B cell (primary cell): ENCODE results near the gene RNF183. TPM values are rescaled to one million over a fixed set of nuclear protein-coding genes. Genes with fewer than 3 reads are reported as not detected.

Experiments
- ATAC-seq: fragments of 200-7000 bp; cut with Tn5 transposase; one replicate; pipeline ENCODE4 v1.10.0; 2021; ENCODE audit warnings: low read depth, mild to moderate bottlenecking, moderate number of reproducible peaks, moderate library complexity
- CTCF ChIA-PET: fragments of 350-600 bp; sonication (Branson Sonifier 250); formaldehyde crosslinking; loops from one replicate; lab custom pipeline; 2021; ENCODE audit warnings: antibody characterized with exemption, inconsistent platforms; lab: Charles Lee
- POLR2A ChIA-PET: fragments of 350-600 bp; sonication (Branson Sonifier 250); formaldehyde crosslinking; loops from one replicate; lab custom pipeline; 2021; ENCODE audit warnings: antibody characterized with exemption; lab: Charles Lee
- DNase-seq: peaks from one replicate; pipeline ENCODE4 v3.0.0; 2013
- H2AFZ ChIP-seq: 2 replicates; pipeline ENCODE4 v1.6.1; 2012; ENCODE audit warnings: mild to moderate bottlenecking, low read depth, low read length; ENCODE audit not compliant: insufficient read depth, poor library complexity, severe bottlenecking
- H3K27ac ChIP-seq, 2 donors: 1 replicate in 1 of 2; 2 replicates in 1 of 2; pipeline ENCODE4 v1.5.1; 2012 to 2013; ENCODE audit warnings: low read length in 2 of 2, mild to moderate bottlenecking in 2 of 2, moderate library complexity in 1 of 2
- H3K27me3 ChIP-seq, 4 experiments: fragments of 200-600 bp in 1 of 4; sonication (generic) in 1 of 4; replicated peaks in 1 of 4; 1 replicate in 2 of 4; 2 replicates in 2 of 4; pipeline versions ENCODE4 v1.6.1 to v1.7.0; 2013 to 2016; ENCODE audit warnings: low read length in 3 of 4, mild to moderate bottlenecking in 2 of 4, mixed read lengths in 1 of 4, moderate library complexity in 1 of 4; ENCODE audit not compliant: insufficient read depth in 4 of 4, control insufficient read depth in 3 of 4; ENCODE audit errors: control extremely low read depth in 1 of 4
- H3K36me3 ChIP-seq, 2 experiments: replicated peaks in 1 of 2; 1 replicate in 1 of 2; 2 replicates in 1 of 2; pipeline versions ENCODE4 v1.6.1 to v1.7.1; 2013; ENCODE audit warnings: low read length in 1 of 2; ENCODE audit not compliant: insufficient read depth in 2 of 2, control insufficient read depth in 1 of 2; ENCODE audit errors: control extremely low read depth in 1 of 2, extremely low read depth in 1 of 2
- H3K4me1 ChIP-seq, 2 donors: fragments of 200-600 bp in 1 of 2; sonication (generic) in 1 of 2; 1 replicate in 1 of 2; 2 replicates in 1 of 2; pipeline versions ENCODE4 v1.5.1 to v1.6.1; 2013 to 2017; ENCODE audit warnings: low read length in 2 of 2; ENCODE audit not compliant: control insufficient read depth in 2 of 2, insufficient read depth in 2 of 2
- H3K4me2 ChIP-seq: replicated peaks from 2 replicates; pipeline ENCODE3; 2012; ENCODE audit warnings: mild to moderate bottlenecking, low read depth, low read length; ENCODE audit not compliant: poor library complexity, severe bottlenecking
- H3K4me3 ChIP-seq, 5 experiments: fragments of 200-600 bp in 1 of 5; sonication (generic) in 1 of 5; 1 replicate in 3 of 5; 2 replicates in 2 of 5; pipeline versions ENCODE4 v1.5.1 to v1.7.0; 2011 to 2016; ENCODE audit warnings: low read length in 4 of 5, mild to moderate bottlenecking in 4 of 5, low read depth in 2 of 5, control low read depth in 1 of 5, moderate library complexity in 1 of 5; ENCODE audit not compliant: insufficient read depth in 1 of 5; ENCODE audit errors: control extremely low read depth in 1 of 5, extremely low read depth in 1 of 5
- H3K79me2 ChIP-seq: fragments of 200-600 bp; sonication (generic); one replicate; pipeline ENCODE4 v1.6.0; 2016; ENCODE audit warnings: low read length; ENCODE audit not compliant: control insufficient read depth, insufficient read depth
- H3K9ac ChIP-seq: fragments of 200-600 bp; sonication (generic); 2 replicates; pipeline ENCODE4 v1.6.1; 2017; ENCODE audit warnings: mild to moderate bottlenecking, low read length, moderate library complexity
- H3K9me3 ChIP-seq, 3 donors: one replicate each; pipeline versions ENCODE4 v1.6.1 to v1.7.1; 2013; ENCODE audit warnings: low read length in 2 of 3; ENCODE audit not compliant: control insufficient read depth in 2 of 3, insufficient read depth in 1 of 3; ENCODE audit errors: control extremely low read depth in 1 of 3
- H4K20me1 ChIP-seq: 2 replicates; pipeline ENCODE4 v1.6.0; 2012; ENCODE audit warnings: mild to moderate bottlenecking, low read length; ENCODE audit not compliant: insufficient read depth, control insufficient read depth, poor library complexity, severe bottlenecking
- H3K27ac Mint-ChIP-seq: one replicate; pipeline ENCODE4 v1.8.0; 2021; ENCODE audit warnings: mixed read lengths
- H3K27me3 Mint-ChIP-seq: one replicate; pipeline ENCODE4 v1.8.0; 2021; ENCODE audit warnings: mixed read lengths
- H3K4me1 Mint-ChIP-seq: one replicate; pipeline ENCODE4 v1.8.0; 2021; ENCODE audit warnings: mixed read lengths
- H3K4me3 Mint-ChIP-seq: one replicate; pipeline ENCODE4 v1.8.0; 2021; ENCODE audit warnings: mixed read lengths
- H3K9me3 Mint-ChIP-seq: one replicate; pipeline ENCODE4 v1.8.0; 2022; ENCODE audit warnings: mixed read lengths; ENCODE audit not compliant: insufficient read depth
- EZH2 ChIP-seq: IDR thresholded peaks from 2 replicates; pipeline ENCODE4 v1.6.1; 2012; ENCODE audit warnings: borderline replicate concordance, low read depth, mild to moderate bottlenecking, moderate library complexity, low read length; ENCODE audit not compliant: insufficient read depth, poor library complexity, severe bottlenecking
- WGBS: methylation state at CpG from one replicate; pipeline ENCODE4 v1.1.5; 2013; ENCODE audit warnings: missing lambda C conversion rate; ENCODE audit not compliant: insufficient coverage; 5-methylcytosine and 5-hydroxymethylcytosine counted together
- intact Hi-C: fragments of 100-400 bp; cut with micrococcal nuclease; formaldehyde crosslinking; loops from one replicate; pipeline ENCODE4 v1.10.0; 2022
- polyA plus RNA-seq: library from polyadenylated mRNA; depleted of rRNA; stranded (reverse); fragments of >200 nt; gene quantifications from 2 replicates; pipeline ENCODE4 v1.2.3, GENCODE V29; 2012
- total RNA-seq, 2 donors: library from RNA; stranded (reverse); fragments of 120-200 nt in 1 of 2; gene quantifications; 1 replicate in 1 of 2; 2 replicates in 1 of 2; pipeline versions ENCODE4 v1.2.3 to v1.2.4, GENCODE V29; 2013 to 2022
- TF ChIP-seq, protein P1 (sequence below): fragments of 200-600 bp; IDR thresholded peaks from one replicate; pipeline ENCODE4 v1.8.0; 2022; ENCODE audit warnings: antibody characterized with exemption, mild to moderate bottlenecking

The RNF183 gene
- total and polyA plus RNA-seq, 2 donors (not counting 1 experiment from before 2014, with no cell fraction given) = 0.04 TPM; not detected in 1

DNA sequence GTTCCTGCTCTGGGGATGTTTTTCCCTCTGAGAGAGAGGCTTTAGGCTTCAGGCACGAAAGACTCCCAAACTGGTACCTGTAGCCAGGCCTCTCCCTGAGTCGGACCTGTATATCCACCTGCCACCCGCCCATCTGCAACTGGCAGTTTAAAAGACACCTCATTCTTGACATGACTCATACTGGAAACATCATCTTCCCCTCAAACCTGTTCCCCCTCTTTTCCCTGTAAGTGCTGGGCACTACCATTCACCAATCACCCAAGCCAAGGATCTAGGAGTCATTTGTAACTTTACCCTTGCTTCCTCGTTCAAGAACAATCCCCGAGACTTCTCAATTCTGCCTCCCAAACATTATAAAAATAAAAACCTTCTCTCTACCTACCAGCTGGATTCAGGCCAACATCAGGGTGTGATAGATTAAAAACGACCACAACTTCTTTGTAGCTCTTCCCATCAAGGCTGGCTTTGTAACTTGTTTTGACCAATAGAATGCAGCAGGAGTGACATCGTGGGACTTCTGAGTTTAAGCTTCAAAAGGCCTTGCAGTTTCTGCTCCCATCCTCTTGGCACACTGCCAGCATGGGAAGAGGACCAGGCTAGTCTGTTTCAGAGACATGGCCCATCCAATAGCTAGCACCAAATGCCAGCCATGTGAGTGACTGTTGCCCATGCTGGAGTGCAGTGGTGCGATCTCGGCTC lies 38.7 kb upstream of the RNF183 start:
- WGBS = 89% methylated on average over 9 of the region's 9 CpGs
- Histone ChIP-seq H3K79me2 (no peaks in the 10 kb centered on the region), H3K4me2 (no peak overlapping the region), H3K27me3 (no peaks in the 10 kb centered on the region), H3K9ac (no peak overlapping the region), H3K9me3 (no peaks in the 10 kb centered on the region), H2AFZ (peak overlapping the region; percentile 50), H3K4me1 (peaks cover 8 to 12% of the 10 kb centered on the region in 2 donors), H3K27ac (no peak overlapping the region), H4K20me1 (no peaks in the 10 kb centered on the region), H3K4me3 (no peak overlapping the region), H3K36me3 (no peaks in the 10 kb centered on the region)
- no peak overlapping the region for H3K27ac Mint-ChIP-seq
- peak overlapping the region; percentile 90 for H3K4me3 Mint-ChIP-seq
- H3K4me1 Mint-ChIP-seq = peaks cover 16% of the 10 kb centered on the region
- H3K27me3 Mint-ChIP-seq = peaks cover 4% of the 10 kb centered on the region
- ChIA-PET POLR2A (interaction anchor here (0.6 kb wide), 1 partner anchor 1044 kb away, joined by 4 read pairs; no protein-coding TSS in a partner anchor), CTCF (interaction anchor here (1.1 kb wide), 1 partner anchor 29 kb away, joined by 3 read pairs; no protein-coding TSS in a partner anchor)
- intact Hi-C loops = loop anchor here (2.0 kb wide), 1 partner anchor 69 kb away; the partner anchor contains the start of genes C9orf43 and POLE3
- ATAC-seq (no peak), DNase-seq (no peak)
- no peaks in the 10 kb centered on the region for H3K9me3 Mint-ChIP-seq
- no peak for TF ChIP-seq EZH2
- TF ChIP-seq, protein P1, sequence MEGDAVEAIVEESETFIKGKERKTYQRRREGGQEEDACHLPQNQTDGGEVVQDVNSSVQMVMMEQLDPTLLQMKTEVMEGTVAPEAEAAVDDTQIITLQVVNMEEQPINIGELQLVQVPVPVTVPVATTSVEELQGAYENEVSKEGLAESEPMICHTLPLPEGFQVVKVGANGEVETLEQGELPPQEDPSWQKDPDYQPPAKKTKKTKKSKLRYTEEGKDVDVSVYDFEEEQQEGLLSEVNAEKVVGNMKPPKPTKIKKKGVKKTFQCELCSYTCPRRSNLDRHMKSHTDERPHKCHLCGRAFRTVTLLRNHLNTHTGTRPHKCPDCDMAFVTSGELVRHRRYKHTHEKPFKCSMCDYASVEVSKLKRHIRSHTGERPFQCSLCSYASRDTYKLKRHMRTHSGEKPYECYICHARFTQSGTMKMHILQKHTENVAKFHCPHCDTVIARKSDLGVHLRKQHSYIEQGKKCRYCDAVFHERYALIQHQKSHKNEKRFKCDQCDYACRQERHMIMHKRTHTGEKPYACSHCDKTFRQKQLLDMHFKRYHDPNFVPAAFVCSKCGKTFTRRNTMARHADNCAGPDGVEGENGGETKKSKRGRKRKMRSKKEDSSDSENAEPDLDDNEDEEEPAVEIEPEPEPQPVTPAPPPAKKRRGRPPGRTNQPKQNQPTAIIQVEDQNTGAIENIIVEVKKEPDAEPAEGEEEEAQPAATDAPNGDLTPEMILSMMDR = no peak
